ENCODE data around the gene ABCG2.
"Not testable (repeated sequence)": the region's sequence is repeated elsewhere in the genome, so short reads cannot be mapped to it uniquely, and the experiment has no call there.

ABCG2 gene

DNA sequence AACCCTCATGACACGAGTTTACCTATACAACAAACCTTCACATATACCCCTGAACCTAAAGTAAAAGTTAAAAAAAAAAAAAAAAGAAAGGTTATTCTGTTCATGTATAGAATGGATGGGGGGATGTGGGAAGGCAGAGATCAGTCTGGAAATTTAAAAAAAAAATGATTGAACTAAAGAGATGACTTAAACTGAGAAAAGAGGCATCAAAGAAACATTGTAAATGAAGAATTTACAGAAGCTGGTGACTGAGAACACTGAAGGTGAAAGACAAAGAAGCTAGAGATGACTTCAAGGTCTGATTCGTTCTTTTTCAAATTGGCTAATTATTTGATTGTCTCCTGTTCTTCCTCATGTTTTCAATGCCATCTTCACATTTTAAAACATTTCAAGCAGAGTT, 12.8 kb upstream of the ABCG2 start:
- CTCF ChIA-PET = no interaction called here
- DNase-seq (ENCODE audit: extremely low spot score) = no peak
- POLR2A ChIA-PET = no interaction called here
- TF ChIP-seq FOXA1 (IDR thresholded peaks at IDR 0.05) (no peak), HDGF (IDR thresholded peaks at IDR 0.05; ENCODE audit: borderline replicate concordance) (no peak), SUZ12 (IDR thresholded peaks at IDR 0.05) (no peak), SP1 (IDR thresholded peaks at IDR 0.05) (no peak), NFRKB (IDR thresholded peaks at IDR 0.05) (no peak), CTBP1 (IDR thresholded peaks at IDR 0.05; ENCODE audit: borderline replicate concordance) (no peak), BHLHE40 (IDR thresholded peaks at IDR 0.05; ENCODE audit: borderline replicate concordance) (no peak), ARNT (IDR thresholded peaks at IDR 0.05) (no peak), FOXK2 (IDR thresholded peaks at IDR 0.05) (no peak), TARDBP (IDR thresholded peaks at IDR 0.05) (no peak), L3MBTL2 (conservative IDR thresholded peaks at IDR 0.05) (no peak), ZNF384 (IDR thresholded peaks at IDR 0.05) (no peak)

DNA sequence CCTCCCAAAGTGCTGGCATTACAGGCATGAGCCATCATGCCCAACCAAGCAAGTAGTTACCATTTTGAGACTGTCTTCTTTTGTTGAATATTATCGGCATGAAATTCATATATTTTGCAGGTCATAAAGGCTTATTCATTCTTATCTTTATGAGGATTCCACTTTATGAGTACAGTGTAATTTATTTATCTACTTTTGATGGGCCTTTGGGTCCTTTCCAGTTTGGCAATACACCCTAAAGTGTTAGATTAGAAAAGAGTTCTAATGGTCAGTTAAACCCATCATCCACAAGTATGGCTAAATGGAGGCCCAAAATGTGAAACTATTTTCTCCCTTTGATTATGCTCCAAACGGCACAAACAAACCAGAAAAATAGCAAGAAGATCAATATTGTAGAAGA, 10.9 kb upstream of the ABCG2 start:
- TF ChIP-seq FOXM1 (IDR thresholded peaks at IDR 0.05; ENCODE audit: borderline replicate concordance) = no peak
- TF ChIP-seq ARNT (IDR thresholded peaks at IDR 0.05) = no peak
- TF ChIP-seq TARDBP (IDR thresholded peaks at IDR 0.05) = no peak
- no peak for TF ChIP-seq NFRKB (IDR thresholded peaks at IDR 0.05)
- no peak for TF ChIP-seq L3MBTL2 (conservative IDR thresholded peaks at IDR 0.05)
- TF ChIP-seq BHLHE40 (IDR thresholded peaks at IDR 0.05; ENCODE audit: borderline replicate concordance) = no peak
- TF ChIP-seq ELF4 (IDR thresholded peaks at IDR 0.05) = no peak
- TF ChIP-seq, protein P1, sequence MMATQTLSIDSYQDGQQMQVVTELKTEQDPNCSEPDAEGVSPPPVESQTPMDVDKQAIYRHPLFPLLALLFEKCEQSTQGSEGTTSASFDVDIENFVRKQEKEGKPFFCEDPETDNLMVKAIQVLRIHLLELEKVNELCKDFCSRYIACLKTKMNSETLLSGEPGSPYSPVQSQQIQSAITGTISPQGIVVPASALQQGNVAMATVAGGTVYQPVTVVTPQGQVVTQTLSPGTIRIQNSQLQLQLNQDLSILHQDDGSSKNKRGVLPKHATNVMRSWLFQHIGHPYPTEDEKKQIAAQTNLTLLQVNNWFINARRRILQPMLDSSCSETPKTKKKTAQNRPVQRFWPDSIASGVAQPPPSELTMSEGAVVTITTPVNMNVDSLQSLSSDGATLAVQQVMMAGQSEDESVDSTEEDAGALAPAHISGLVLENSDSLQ (IDR thresholded peaks at IDR 0.05) = no peak
- no peak for TF ChIP-seq FOXA1 (IDR thresholded peaks at IDR 0.05)
- no peak for TF ChIP-seq CTBP1 (IDR thresholded peaks at IDR 0.05; ENCODE audit: borderline replicate concordance)
- TF ChIP-seq HDGF (IDR thresholded peaks at IDR 0.05; ENCODE audit: borderline replicate concordance) = no peak
- no peak for TF ChIP-seq LEF1 (IDR thresholded peaks at IDR 0.05; ENCODE audit: borderline replicate concordance)
- TF ChIP-seq FOXK2 (IDR thresholded peaks at IDR 0.05) = no peak
- no peak for TF ChIP-seq SP1 (IDR thresholded peaks at IDR 0.05)
- no peak for TF ChIP-seq ZNF384 (IDR thresholded peaks at IDR 0.05)
- no peak for TF ChIP-seq SUZ12 (IDR thresholded peaks at IDR 0.05)
- no peak for DNase-seq (ENCODE audit: extremely low spot score)
- ChIA-PET POLR2A (no interaction called here), CTCF (no interaction called here)

DNA sequence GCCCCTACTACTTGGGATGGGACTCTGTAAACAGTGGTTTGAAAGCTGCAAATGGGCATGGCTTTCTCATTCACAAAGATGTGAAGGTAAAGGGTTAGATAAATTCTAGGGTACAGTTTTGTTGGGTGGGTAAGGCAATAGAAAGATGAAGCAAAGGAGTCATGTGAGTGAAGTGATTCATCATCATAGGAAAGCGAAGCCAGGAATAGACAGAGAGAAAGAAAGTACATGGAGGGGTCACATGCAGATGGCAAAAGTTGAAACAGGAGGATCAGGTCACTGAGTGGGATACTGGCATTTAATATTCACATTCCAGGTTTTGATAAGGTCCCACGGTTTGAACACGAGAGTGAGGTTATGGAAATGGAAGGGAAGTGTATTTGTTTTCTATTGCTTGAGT, 8.2 kb upstream of the ABCG2 start:
- no peak for TF ChIP-seq ZNF384 (IDR thresholded peaks at IDR 0.05)
- TF ChIP-seq TARDBP (IDR thresholded peaks at IDR 0.05) = no peak
- TF ChIP-seq FOXK2 (IDR thresholded peaks at IDR 0.05) = no peak
- TF ChIP-seq SUZ12 (IDR thresholded peaks at IDR 0.05) = no peak
- TF ChIP-seq LEF1 (IDR thresholded peaks at IDR 0.05; ENCODE audit: borderline replicate concordance) = no peak
- no peak for TF ChIP-seq FOXA1 (IDR thresholded peaks at IDR 0.05)
- no peak for TF ChIP-seq SP1 (IDR thresholded peaks at IDR 0.05)
- no peak for TF ChIP-seq BHLHE40 (IDR thresholded peaks at IDR 0.05; ENCODE audit: borderline replicate concordance)
- DNase-seq (ENCODE audit: extremely low spot score) = no peak
- POLR2A ChIA-PET = no interaction called here
- CTCF ChIA-PET = interaction anchor here (0.5 kb wide), 1 partner anchor 165 kb away, joined by 3 read pairs; no protein-coding TSS in a partner anchor

DNA sequence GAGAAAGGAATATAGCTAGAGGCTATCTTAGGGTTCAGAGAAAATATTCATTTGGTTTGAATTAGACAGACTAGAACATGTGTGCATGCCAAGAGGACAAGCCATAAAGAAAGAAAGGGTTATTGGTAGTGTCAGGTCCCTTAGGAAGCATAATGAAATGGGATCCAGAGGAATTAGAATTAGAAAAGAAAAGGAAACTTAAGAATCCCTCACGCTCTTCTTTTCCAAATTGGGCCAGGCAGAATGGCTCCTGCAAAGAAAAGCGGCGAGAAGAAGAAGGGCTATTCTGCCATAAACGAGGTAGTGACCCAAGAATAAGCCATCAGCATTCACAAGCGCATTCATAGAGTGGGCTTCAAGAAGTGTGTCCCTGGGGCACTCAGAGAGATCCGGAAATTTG, 4.9 kb upstream of the ABCG2 start:
- DNase-seq (ENCODE audit: extremely low spot score) = no peak
- CTCF ChIA-PET = no interaction called here
- TF ChIP-seq TARDBP (IDR thresholded peaks at IDR 0.05) (no peak), SP1 (IDR thresholded peaks at IDR 0.05) (no peak), FOXM1 (IDR thresholded peaks at IDR 0.05; ENCODE audit: borderline replicate concordance) (no peak), L3MBTL2 (conservative IDR thresholded peaks at IDR 0.05) (no peak), FOXK2 (IDR thresholded peaks at IDR 0.05) (no peak), FOXA1 (IDR thresholded peaks at IDR 0.05) (no peak), CTBP1 (IDR thresholded peaks at IDR 0.05; ENCODE audit: borderline replicate concordance) (no peak), LEF1 (IDR thresholded peaks at IDR 0.05; ENCODE audit: borderline replicate concordance) (no peak), ELF4 (IDR thresholded peaks at IDR 0.05) (no peak)
- POLR2A ChIA-PET = no interaction called here

DNA sequence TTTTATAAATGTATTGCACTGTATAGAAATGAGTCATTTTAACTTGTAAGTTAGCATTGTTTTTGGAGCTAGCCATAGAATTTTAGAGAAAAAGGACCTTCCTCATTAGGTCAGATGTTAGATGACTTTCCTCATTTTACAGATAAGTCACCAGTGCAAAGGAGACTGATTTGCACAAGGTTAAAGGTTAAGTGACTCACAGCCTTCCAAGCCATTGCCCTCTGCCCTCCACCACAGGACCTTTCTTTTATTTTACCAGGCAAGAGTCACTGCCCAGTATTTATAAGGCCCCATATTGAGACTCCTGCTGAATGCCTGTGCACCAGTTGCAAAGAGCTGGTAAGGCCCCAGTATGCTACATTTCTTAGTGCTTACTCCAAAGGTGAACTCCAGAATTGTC, 4.2 kb upstream of the ABCG2 start:
- ChIA-PET CTCF (no interaction called here), POLR2A (interaction anchor here (0.9 kb wide), 1 partner anchor 361 kb away, joined by 4 read pairs; the partner anchor contains the start of gene PYURF)
- DNase-seq (ENCODE audit: extremely low spot score) = no peak
- no peak for TF ChIP-seq ARNT (IDR thresholded peaks at IDR 0.05)
- no peak for TF ChIP-seq L3MBTL2 (conservative IDR thresholded peaks at IDR 0.05)
- no peak for TF ChIP-seq FOXK2 (IDR thresholded peaks at IDR 0.05)
- TF ChIP-seq ELF4 (IDR thresholded peaks at IDR 0.05) = no peak
- no peak for TF ChIP-seq SUZ12 (IDR thresholded peaks at IDR 0.05)
- no peak for TF ChIP-seq CTBP1 (IDR thresholded peaks at IDR 0.05; ENCODE audit: borderline replicate concordance)
- TF ChIP-seq HDGF (IDR thresholded peaks at IDR 0.05; ENCODE audit: borderline replicate concordance) = no peak
- no peak for TF ChIP-seq SP1 (IDR thresholded peaks at IDR 0.05)

DNA sequence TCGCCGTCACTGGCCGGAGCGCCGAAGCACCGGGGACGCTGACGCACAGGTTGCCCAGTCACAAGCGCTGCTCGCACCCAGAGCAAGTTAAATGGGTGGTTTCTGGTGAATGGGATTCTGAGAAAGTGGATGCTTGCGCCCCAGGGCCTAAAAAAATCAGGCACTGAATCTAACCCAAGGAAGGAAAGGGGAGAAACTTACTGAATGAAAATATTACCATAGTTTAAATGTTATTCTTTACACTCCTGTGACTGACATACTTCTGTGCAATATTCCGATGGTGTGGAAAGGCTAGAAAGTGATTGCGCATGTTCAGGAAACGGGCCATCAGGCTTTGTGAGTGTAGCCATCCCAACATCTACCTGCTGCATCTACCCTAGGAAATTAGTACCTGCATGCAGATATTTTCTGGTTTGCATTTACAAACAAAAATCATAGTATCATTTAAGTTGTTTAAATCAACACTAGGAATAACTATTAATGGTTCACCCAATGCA, 838 bp upstream of the ABCG2 start:
- ChIA-PET POLR2A (interaction anchor here (1.8 kb wide), 1 partner anchor 9 kb away, joined by 5 read pairs; no protein-coding TSS in a partner anchor), CTCF (no interaction called here)
- TF ChIP-seq L3MBTL2 (conservative IDR thresholded peaks at IDR 0.05) = 0 out of 2 replicates have a peak, but pooled peaks have one; percentile 31
- TF ChIP-seq, protein P1 (IDR thresholded peaks at IDR 0.05) = no peak
- DNase-seq (ENCODE audit: extremely low spot score) = no peak

DNA sequence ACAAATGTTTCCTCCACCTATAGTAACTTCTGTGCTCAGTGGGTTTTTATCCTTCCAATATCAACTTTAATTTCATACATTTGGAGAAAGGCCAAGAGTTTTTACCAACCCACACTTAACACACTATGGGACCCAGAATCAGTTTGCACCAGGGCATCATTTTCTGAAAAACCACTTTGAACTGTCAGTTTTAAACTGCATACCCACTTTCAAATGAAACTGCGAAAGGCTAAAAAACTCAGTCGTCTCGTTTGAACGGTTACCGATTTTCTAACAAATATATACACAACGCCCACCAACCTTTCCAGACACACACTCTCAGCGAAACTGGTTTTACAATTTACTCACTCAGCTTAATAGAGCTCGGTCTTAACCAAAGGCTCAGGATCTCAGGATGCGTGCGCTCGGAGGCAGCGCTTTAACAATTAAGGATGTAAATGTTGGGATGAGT, 376 bp downstream of the ABCG2 start:
- ChIA-PET POLR2A (interaction anchor here (1.8 kb wide), 1 partner anchor 10 kb away, joined by 5 read pairs; no protein-coding TSS in a partner anchor), CTCF (no interaction called here)
- no peak for DNase-seq (ENCODE audit: extremely low spot score)
- TF ChIP-seq BHLHE40 (IDR thresholded peaks at IDR 0.05; ENCODE audit: borderline replicate concordance) = no peak
- no peak for TF ChIP-seq ELF4 (IDR thresholded peaks at IDR 0.05)
- no peak for TF ChIP-seq ARNT (IDR thresholded peaks at IDR 0.05)
- no peak for TF ChIP-seq SP1 (IDR thresholded peaks at IDR 0.05)
- TF ChIP-seq, protein P1 (IDR thresholded peaks at IDR 0.05) = no peak
- TF ChIP-seq FOXK2 (IDR thresholded peaks at IDR 0.05) = no peak
- TF ChIP-seq NFRKB (IDR thresholded peaks at IDR 0.05) = no peak
- TF ChIP-seq L3MBTL2 (conservative IDR thresholded peaks at IDR 0.05) = no peak
- TF ChIP-seq SUZ12 (IDR thresholded peaks at IDR 0.05) = no peak
- TF ChIP-seq LEF1 (IDR thresholded peaks at IDR 0.05; ENCODE audit: borderline replicate concordance) = no peak
- no peak for TF ChIP-seq CTBP1 (IDR thresholded peaks at IDR 0.05; ENCODE audit: borderline replicate concordance)
- no peak for TF ChIP-seq TARDBP (IDR thresholded peaks at IDR 0.05)
- no peak for TF ChIP-seq ZNF384 (IDR thresholded peaks at IDR 0.05)

DNA sequence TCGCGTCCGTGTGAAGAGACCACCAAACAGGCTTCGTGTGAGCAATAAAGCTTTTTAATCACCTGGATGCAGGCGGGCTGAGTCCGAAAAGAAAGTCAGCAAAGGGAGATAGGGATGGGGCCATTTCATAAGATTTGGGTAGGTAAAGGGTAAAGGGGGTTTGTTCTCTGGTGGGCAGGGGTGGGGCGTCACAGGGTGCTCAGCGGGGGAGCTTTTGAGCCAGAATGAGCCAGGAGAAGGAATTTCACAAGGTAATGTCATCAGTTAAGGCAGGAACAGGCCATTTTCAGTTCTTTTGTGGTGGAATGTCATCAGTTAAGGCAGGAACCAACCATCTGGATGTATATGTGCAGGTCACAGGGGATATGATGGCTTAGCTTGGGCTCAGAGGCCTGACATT, 6.1 kb downstream of the ABCG2 start:
- DNase-seq (ENCODE audit: extremely low spot score); POLR2A ChIA-PET; CTCF ChIA-PET: not testable (repeated sequence)

All from HEK293T (cell line).